Breast epithelium (tissue), 3 donors: ENCODE results near the gene ABCG5.

Experiments used
- CTCF ChIP-seq, 3 donors: fragments of 450-650 bp; IDR thresholded peaks; one replicate each; pipeline ENCODE4 v1.5.1; 2016 to 2017; ENCODE audit warnings: antibody characterized with exemption in 3 of 3, mild to moderate bottlenecking in 3 of 3, moderate library complexity in 3 of 3
- POLR2A ChIP-seq: fragments of 450-650 bp; IDR thresholded peaks from one replicate; pipeline ENCODE4 v1.6.1; 2016; ENCODE audit warnings: antibody characterized with exemption, mild to moderate bottlenecking, moderate library complexity
- POLR2AphosphoS5 ChIP-seq, 3 donors: sonication (generic); formaldehyde crosslinking; IDR thresholded peaks; one replicate each; pipeline ENCODE4 v1.6.1; 2017; ENCODE audit warnings: antibody characterized with exemption in 3 of 3

- no peak for TF ChIP-seq POLR2A
- no peak for TF ChIP-seq CTCF (IDR thresholded peaks at IDR 0.05)
- no peak for TF ChIP-seq POLR2AphosphoS5 (IDR thresholded peaks at IDR 0.05)
Measured at GRCh38 chr2:43825841-43826240, 12.8 kb downstream of the ABCG5 start.
